Inflammatory macrophage treated with lipopolysaccharide for 1 hour (primary cell): ENCODE results near the gene SHMT2.

ENCODE experiments used
- DNase-seq, 2 donors: peaks; one replicate each; pipeline ENCODE4 v3.0.0-alpha.2; 2020 to 2022

SHMT2 gene

GRCh38 chr12:57199191-57199590 is 30.3 kb upstream of the SHMT2 start:
- DNase-seq, result no peak

- no peak for DNase-seq
Measured at GRCh38 chr12:57200497-57200896, 29.0 kb upstream of the SHMT2 start.

DNA sequence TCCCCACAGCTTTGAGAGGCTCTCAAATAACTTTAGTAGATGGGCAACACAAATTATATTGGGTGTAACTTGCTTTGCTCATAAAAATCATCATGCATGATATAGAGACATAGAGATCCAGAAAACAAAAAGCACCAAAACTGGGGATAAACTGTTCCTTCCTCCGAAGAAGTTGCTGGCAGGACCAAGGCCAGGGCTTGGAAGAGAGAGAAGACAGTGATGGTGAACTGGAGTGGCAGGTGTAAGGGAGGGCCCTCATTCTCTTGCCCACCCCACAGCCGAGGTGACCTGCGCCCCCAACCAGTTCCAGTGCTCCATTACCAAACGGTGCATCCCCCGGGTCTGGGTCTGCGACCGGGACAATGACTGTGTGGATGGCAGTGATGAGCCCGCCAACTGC is 28.3 kb upstream of the SHMT2 start:
- no peak for DNase-seq

- no peak for DNase-seq
Measured at GRCh38 chr12:57201631-57202030, 27.9 kb upstream of the SHMT2 start.

- DNase-seq, result no peak
Measured at GRCh38 chr12:57202321-57202720, 27.2 kb upstream of the SHMT2 start.

DNA sequence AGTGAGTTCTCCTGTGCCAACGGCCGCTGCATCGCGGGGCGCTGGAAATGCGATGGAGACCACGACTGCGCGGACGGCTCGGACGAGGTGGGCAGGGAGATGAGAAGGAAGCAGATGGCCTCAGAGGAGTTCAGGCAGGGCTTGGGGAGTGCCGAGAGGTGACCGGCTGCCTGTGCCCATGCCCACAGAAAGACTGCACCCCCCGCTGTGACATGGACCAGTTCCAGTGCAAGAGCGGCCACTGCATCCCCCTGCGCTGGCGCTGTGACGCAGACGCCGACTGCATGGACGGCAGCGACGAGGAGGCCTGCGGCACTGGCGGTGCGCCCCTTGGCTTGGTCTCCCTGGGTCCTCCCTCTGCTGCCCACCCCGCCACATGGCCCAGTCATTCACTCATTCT is 26.3 kb upstream of the SHMT2 start:
- no peak for DNase-seq

GRCh38 chr12:57203791-57204190 is 25.7 kb upstream of the SHMT2 start:
- no peak for DNase-seq

- DNase-seq, result no peak
Measured at GRCh38 chr12:57204454-57204853, 25.1 kb upstream of the SHMT2 start.

GRCh38 chr12:57205186-57205585 is 24.3 kb upstream of the SHMT2 start:
- DNase-seq, result no peak

GRCh38 chr12:57205931-57206330 is 23.6 kb upstream of the SHMT2 start:
- no peak for DNase-seq

GRCh38 chr12:57207731-57208630 is 21.5 kb upstream of the SHMT2 start:
- no peak for DNase-seq

DNA sequence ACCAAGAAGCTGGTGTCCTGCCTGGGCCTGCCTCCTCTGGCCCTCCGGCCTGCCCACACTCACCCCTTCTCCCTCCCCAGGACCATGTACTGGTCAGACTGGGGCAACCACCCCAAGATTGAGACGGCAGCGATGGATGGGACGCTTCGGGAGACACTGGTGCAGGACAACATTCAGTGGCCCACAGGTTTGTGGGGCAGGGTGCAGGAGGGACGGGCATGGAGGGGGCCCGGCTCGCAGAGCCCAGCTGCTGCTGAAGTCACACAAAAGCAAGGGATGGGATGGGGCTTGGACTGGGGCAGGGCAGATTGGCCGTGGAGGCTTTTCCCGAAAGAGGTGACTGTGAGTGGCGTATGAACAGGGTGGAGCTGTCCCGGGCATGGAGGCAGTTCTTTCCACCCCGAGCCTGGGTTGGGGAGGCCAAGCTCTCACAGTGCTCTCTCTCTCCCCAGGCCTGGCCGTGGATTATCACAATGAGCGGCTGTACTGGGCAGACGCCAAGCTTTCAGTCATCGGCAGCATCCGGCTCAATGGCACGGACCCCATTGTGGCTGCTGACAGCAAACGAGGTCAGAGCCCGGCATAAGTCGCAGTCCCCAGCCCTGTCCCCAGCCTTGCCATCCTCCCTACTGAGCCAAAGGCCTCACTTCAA is 20.8 kb upstream of the SHMT2 start:
- no peak for DNase-seq

GRCh38 chr12:57209916-57210315 is 19.6 kb upstream of the SHMT2 start:
- DNase-seq, result no peak

DNA sequence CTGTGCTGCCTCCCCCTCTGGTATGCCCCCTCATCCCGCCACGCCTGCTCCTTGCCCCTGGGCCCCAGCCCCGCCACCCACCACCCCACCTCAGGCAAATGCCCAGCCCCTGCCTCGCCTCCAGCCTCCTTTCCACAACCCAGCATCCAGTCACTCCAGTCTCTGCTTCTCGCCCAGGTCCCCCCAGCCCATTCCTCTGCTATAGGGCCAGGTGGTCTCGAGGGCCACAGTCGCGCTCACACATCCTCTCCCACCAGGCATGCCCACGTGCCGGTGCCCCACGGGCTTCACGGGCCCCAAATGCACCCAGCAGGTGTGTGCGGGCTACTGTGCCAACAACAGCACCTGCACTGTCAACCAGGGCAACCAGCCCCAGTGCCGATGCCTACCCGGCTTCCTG is 19.1 kb upstream of the SHMT2 start:
- DNase-seq, result no peak

DNA sequence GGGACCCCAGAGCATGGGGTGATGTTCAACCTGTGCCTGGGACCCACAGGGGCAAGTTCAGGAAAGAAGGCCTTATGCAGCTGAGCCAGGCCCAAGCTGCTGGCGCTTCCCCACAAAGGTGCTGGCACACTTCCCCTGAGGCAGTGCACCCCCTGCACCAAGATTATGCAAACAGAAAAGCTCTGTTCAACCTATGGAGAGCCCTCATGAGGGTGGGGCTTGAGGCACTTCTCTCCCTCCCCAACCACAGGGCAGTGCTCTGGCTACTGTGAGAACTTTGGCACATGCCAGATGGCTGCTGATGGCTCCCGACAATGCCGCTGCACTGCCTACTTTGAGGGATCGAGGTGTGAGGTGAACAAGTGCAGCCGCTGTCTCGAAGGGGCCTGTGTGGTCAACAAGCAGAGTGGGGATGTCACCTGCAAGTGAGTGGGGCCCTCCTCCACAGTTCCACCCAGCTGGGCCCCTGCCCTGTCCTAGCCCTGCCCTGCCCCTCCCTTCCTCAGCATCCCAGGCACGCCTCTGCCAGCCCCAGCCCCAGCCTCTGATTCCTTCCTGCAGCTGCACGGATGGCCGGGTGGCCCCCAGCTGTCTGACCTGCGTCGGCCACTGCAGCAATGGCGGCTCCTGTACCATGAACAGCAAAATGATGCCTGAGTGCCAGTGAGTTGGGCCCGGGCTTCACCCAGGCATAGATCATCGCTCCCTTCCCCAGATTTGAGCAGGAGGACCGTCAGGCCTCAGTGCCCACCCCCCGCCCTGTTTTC is 18.4 kb upstream of the SHMT2 start:
- DNase-seq, result no peak

GRCh38 chr12:57211791-57212700 is 17.5 kb upstream of the SHMT2 start:
- no peak for DNase-seq

- no peak for DNase-seq
Measured at GRCh38 chr12:57212701-57213057, 16.8 kb upstream of the SHMT2 start.

DNA sequence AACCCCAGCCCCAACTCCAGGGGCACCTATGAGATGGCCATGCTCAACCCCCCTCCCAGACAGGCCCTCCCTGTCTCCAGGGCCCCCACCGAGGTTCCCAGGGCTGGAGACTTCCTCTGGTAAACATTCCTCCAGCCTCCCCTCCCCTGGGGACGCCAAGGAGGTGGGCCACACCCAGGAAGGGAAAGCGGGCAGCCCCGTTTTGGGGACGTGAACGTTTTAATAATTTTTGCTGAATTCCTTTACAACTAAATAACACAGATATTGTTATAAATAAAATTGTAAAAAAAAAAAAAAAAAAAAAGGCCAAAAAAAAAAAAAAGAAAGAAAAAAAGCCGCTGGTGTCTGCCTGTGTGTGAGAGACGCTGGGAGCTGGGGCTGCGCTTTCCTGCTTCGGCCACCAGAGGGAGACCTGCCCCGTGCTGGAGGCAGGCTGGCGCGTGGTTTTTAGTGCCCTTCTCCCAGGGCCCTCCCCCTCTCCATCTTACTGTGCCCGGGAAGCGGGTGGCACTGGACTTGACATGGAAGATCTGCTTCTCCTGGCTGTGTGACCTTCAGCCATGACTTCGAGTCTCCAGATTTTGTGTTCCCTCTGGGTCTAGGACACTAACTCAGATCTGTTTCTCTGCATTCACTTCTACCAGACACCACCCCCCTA is 16.3 kb upstream of the SHMT2 start:
- peak; percentile 58 to 94 for DNase-seq

DNA sequence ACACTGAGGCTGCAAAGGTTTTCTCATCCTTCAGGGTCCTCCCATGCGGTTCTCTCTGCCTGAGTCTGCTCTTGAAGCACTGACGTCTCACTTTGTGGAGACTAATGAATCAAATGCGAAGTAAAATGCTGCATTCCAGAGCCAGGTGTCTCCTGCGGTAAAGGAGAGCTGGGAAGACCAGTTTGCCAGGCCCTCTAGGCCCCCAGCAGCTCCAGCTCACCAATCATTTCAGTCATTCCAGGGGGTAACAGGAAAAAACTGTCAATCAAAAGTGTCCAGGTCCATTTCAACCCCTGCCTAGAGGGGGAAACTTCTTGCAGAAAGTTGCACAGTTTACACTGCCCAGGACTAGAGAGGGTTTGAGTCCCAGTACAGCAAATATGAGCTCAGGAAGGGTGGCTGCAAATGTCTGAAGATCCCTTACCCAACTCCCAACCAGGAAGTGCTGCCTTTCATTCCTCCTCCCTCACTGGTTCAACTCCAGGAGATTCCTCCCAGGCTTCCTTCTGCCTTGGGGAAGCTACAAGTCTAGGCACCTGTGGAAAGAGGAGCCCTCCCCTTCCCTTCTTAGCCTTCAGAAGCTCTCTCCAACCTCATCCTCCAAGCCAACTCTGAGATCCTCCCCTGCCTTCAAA is 15.6 kb upstream of the SHMT2 start:
- DNase-seq, result no peak

GRCh38 chr12:57214398-57214781 is 15.1 kb upstream of the SHMT2 start:
- peak in 1 of 2 donors; percentile 58 for DNase-seq

DNA sequence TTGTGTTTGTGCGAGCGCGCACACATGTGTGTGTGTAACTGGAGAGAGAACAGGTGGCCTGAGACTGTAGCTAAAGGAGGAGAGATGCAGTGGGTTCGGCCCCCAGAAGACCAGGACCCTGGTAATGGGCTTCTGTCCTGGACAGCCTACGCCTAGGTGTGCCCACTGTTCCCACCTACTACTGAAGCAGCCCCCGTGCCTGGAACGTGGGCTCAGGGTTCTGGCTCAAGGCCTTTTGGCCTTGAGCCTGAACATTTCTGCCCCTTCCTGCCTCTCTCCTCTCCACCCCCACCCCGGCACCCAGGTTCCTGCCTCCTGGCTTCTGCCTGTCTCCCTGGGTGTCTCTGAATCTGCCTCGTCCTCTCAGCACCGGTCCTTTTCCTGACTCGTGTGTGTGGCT is 14.4 kb upstream of the SHMT2 start:
- DNase-seq, result no peak

DNA sequence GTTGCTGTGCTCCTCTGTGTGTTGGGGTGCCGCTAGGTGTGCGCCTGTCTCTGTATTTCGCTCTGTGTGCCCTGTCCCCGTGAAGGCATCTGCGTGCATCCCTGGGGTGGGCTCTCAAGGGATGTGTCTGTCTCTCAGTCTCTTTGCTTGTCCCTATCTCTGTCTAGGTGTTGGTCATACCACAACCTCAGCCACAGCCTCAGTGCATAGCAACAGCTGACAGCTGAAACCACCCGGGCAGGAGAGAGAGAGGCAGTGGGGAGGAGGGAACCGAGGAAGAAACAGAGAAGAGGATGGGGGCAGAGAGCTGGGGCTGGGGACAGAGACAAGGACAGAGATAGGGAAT is 13.9 kb upstream of the SHMT2 start:
- DNase-seq, result no peak
